GM18526 (cell line): ENCODE results near the gene PTK7.

Experiments used
- POLR2A ChIP-seq: IDR thresholded peaks from 3 replicates; pipeline ENCODE4 v1.6.1; 2011; ENCODE audit not compliant: insufficient read length; ENCODE audit errors: extremely low read depth

The PTK7 gene

DNA sequence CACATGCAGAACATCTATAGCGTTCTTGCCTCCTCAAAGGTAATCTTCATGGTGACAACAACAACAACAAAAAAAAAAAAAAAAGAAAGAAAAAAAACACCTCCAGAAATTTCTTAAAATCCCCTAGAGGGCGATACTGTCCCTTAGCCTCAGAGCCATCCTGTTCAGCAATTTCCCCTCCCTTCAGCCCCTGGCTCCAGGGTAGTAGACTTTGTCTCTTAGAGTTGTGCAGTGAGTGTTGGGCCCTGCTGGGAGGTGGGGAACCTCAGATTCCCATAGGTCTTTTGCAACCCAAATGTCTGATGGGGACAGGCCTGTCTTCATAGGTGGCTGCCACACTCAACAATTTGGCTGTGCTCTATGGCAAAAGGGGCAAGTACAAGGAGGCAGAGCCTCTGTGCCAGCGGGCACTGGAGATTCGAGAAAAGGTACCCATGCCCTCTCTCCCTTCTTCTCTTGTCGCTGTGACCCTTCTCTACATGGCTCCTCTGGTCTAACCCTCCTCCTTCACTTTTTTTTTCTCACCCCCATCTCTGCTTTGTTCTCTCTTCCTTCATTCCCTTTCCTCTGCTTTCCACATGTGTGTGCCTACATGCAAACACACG lies 6.0 kb upstream of the PTK7 start:
- TF ChIP-seq POLR2A = no peak

DNA sequence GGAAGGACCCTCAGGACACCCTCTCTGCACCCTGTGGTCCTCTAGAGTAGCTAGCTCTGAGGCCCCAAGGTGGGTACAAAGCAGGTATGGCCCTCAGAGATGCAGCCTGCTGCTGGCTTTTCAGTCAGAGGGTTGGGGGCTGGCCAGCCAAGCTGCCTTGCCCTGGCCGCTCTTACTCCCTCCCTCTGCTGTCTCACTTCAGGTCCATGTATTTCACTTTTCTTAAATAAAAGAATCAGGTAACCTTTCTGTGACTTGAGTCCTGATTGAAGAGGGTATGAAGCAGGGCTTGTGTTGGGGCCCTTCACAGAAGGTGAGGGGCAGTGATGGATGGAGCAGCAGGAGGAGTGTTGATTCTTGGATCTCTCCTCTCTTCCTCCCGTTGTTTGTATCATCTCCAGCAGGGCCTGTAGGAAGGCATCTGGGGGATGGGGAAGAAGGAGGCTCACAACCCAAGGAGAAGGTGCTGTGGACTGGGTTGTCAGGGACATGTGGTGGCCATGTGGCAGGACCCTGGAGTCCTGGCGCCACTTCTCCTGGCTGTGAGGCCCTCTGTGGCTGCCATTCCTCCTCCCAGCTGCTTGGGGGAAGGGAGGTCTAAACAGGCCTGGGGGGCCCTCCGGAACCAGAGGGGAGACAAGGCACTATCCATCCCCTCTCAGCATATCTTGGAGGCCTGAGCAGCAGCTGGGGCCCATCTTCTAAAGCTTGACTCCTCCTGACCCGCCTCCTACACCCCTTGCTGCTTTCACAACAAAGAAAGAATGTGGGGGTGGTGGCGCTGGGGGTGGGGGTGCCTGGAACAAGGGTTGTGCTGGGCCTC lies 1.1 kb upstream of the PTK7 start:
- no peak for TF ChIP-seq POLR2A

GRCh38 chr6:43076464-43077332 lies 584 bp downstream of the PTK7 start:
- no peak for TF ChIP-seq POLR2A

GRCh38 chr6:43077333-43077809 lies 1.3 kb downstream of the PTK7 start:
- TF ChIP-seq POLR2A = no peak

GRCh38 chr6:43077981-43078511 lies 1.9 kb downstream of the PTK7 start:
- TF ChIP-seq POLR2A = no peak

GRCh38 chr6:43078691-43079090 lies 2.6 kb downstream of the PTK7 start:
- no peak for TF ChIP-seq POLR2A

- TF ChIP-seq POLR2A = no peak
These were observed 4.9 kb downstream of the PTK7 start for GRCh38 chr6:43081043-43081442.

DNA sequence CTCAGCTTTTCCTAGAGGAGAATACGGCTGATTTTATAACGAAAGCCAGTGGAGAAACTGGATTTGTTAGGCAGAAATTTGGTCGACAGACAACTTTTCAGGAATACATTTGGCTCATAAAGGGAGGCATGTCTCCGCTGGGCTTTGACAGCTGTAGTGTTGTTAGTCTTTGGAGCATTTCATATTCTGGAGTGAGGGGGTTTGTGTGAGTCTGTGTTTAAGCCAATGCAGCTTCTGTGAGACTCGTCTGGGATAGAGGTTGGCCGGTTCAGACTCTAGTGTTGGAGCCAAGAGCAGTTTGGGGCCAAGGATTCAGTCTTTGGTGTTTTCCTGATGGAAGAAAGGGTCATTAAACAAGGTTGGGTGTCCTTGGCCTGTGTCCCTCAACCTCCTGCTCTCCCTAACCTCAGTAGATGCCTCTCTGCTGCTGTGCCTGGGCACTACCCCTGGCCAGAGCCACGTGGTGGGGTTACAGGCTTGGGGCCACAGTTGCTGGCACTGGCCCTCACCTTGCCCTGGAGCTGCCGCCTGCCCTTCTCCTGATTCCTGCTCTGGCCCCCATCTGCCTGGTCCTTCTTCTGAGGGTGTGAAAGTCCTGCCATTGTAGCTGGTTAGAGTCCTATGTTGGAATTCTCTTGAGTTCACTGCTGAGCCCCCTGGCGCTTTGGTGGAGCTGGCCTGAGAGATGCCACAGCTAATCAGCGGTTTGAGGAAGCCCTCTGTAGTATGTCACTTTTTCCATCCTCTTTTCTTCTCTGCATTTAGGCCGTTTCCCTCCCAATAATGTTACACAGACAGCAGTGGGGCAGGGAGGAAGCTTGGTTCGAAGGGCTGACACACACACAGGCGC lies 6.9 kb downstream of the PTK7 start:
- no peak for TF ChIP-seq POLR2A

DNA sequence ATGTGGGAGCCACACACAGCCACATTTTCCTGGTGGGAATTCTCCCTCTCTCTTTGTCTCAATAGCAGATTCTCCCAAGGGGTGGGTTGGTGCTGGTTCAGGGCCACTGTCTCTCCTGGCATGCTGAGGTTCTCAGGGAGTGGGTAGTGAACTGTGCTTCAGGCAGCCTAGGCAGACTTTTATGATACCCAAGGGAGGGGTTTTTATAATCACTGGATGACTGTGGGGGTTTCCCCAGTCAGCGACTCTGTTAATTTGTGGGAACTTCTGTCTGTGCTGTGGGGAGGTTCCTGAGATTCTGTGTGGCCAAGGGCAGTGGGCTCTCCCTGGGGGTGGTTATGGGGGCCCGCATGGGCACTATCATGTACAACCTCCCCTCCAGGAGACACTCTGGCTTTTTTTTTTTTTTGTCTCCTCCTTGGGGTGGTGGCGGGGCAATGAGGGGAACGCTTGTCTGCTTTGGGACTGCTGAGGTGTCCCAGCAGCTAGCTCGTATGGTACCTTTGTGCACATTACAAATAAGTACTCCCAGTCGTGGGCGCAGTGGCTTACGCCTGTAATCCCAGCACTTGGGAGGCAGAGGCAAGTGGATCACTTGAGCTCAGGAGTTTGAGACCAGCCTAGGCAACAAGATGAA lies 10.0 kb downstream of the PTK7 start:
- no peak for TF ChIP-seq POLR2A

GRCh38 chr6:43088654-43089056 lies 12.5 kb downstream of the PTK7 start:
- no peak for TF ChIP-seq POLR2A

GRCh38 chr6:43089467-43089866 lies 13.4 kb downstream of the PTK7 start:
- no peak for TF ChIP-seq POLR2A

DNA sequence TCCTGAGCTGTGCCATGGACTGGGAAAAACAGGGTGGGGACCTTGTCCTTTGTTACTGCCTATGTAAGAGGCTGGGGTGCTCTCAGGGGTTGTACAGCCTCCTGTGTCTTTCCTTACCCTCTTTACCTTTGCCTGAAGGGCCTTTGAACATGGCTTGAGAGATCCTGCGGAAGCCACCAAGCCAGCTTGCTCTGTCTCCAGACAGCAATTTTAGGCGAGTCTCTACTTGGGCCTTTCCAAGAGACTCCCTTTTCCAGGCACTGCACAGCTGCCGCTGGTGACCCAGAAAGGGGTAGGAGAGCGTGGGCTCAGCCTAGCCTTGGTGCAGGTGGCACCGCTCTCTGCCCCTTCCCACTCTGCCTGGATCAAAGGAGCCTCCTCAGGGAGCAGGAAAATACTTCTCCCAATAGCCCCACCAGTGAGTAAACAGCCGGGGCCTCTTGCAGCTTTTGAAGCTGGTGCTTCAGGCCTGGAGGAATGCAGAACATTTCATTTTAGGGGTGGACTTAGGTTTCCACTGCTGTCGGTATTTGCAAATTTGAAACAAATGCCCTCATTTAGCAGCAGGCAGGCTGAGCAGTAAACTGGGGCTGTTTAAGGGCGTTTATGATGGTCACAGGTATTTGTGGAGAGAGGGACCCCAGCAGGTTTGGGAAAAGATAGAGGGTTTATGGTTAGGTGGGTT lies 13.9 kb downstream of the PTK7 start:
- no peak for TF ChIP-seq POLR2A

GRCh38 chr6:43090559-43090956 lies 14.4 kb downstream of the PTK7 start:
- no peak for TF ChIP-seq POLR2A
